Endodermal cell (in vitro differentiated cells): Measurements from ENCODE around the gene NDUFB11. TPM values are rescaled to one million over a fixed set of nuclear protein-coding genes. Genes with fewer than 3 reads are reported as not detected.

ENCODE experiments used
- DNase-seq: peaks from one replicate; pipeline ENCODE4 v3.0.0-alpha.2; 2017
- H3K27ac ChIP-seq: 2 replicates; pipeline ENCODE4 v1.5.1; 2013; ENCODE audit warnings: mild to moderate bottlenecking, low read depth, low read length, moderate library complexity
- H3K27me3 ChIP-seq: 2 replicates; pipeline ENCODE4 v1.6.1; 2013; ENCODE audit warnings: mild to moderate bottlenecking, low read length, moderate library complexity; ENCODE audit not compliant: insufficient read depth, control insufficient read depth, poor library complexity, severe bottlenecking
- H3K36me3 ChIP-seq: 2 replicates; pipeline ENCODE4 v1.7.0; 2013; ENCODE audit warnings: mild to moderate bottlenecking, low read length, moderate library complexity; ENCODE audit not compliant: control insufficient read depth, insufficient read depth
- H3K4me1 ChIP-seq: one replicate; pipeline ENCODE4 v1.7.0; 2013; ENCODE audit warnings: low read length; ENCODE audit not compliant: control insufficient read depth, insufficient read depth
- H3K4me3 ChIP-seq: 2 replicates; pipeline ENCODE4 v1.5.1; 2013; ENCODE audit warnings: mild to moderate bottlenecking, low read length, moderate library complexity
- H3K9ac ChIP-seq: 2 replicates; pipeline ENCODE4 v1.6.1; 2013; ENCODE audit warnings: mild to moderate bottlenecking, low read length, moderate library complexity; ENCODE audit not compliant: poor library complexity, severe bottlenecking; ENCODE audit errors: extremely low read depth
- H3K9me3 ChIP-seq: 2 replicates; pipeline ENCODE4 v1.6.1; 2013; ENCODE audit warnings: mild to moderate bottlenecking, low read length, moderate library complexity; ENCODE audit not compliant: control insufficient read depth
- H3K27ac Mint-ChIP-seq: 2 replicates; pipeline ENCODE4 v1.8.0; 2020; ENCODE audit warnings: mixed read lengths
- H3K27me3 Mint-ChIP-seq: 2 replicates; pipeline ENCODE4 v1.8.0; 2021; ENCODE audit warnings: mild to moderate bottlenecking, mixed read lengths; ENCODE audit not compliant: insufficient read depth
- H3K36me3 Mint-ChIP-seq: 2 replicates; pipeline ENCODE4 v1.8.0; 2020; ENCODE audit warnings: low read depth, mixed read lengths
- H3K4me1 Mint-ChIP-seq: 2 replicates; pipeline ENCODE4 v1.8.0; 2020; ENCODE audit warnings: mixed read lengths
- H3K4me3 Mint-ChIP-seq: 2 replicates; pipeline ENCODE4 v1.8.0; 2020; ENCODE audit warnings: mild to moderate bottlenecking, moderate library complexity, mixed read lengths
- H3K9me3 Mint-ChIP-seq: 2 replicates; pipeline ENCODE4 v1.8.0; 2020; ENCODE audit warnings: mild to moderate bottlenecking, mixed read lengths
- WGBS, 2 experiments: methylation state at CpG; one replicate each; pipeline versions ENCODE4 v1.1.5 to v1.1.7; 2013; ENCODE audit warnings: missing lambda C conversion rate in 2 of 2, mixed read lengths in 1 of 2; ENCODE audit not compliant: insufficient coverage in 1 of 2, insufficient read length in 1 of 2; 5-methylcytosine and 5-hydroxymethylcytosine counted together
- total RNA-seq, 2 donors: library from RNA; stranded (reverse); fragmentation: NEBNext Ultra II Directional in 1 of 2; extraction: Animal tissue kit (Norgen Biotek cat#: 25700) in 1 of 2; gene quantifications; 2 replicates in 1 of 2; 3 replicates in 1 of 2; pipeline ENCODE4 v1.2.1, GENCODE V29; 2021
- TF ChIP-seq, protein P1 (sequence below): fragments of 200-600 bp; sonication (generic); conservative IDR thresholded peaks from 2 replicates; pipeline ENCODE4 v1.5.0; 2021; ENCODE audit warnings: antibody characterized with exemption, mild to moderate bottlenecking

NDUFB11 gene
- total RNA-seq, 2 donors from 2014 or later = 86.1 to 108 TPM

DNA sequence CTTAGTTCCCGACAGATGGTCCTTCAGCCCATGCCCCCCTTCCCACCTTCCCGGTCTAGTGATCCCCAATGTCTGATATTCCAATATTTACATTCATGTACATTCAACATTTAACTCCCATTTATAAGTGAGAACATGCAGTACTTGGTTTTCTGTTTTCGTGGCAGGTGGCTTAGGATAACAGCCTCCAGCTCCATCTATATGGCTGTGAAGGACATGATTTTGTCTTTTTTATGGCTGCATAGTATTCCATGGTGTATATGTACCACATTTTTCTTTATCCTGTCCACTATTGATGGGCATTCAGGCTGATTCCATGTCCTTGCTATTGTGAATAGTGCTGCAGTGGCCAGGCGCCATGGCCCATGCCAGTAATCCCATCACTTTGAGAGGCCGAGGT lies 14.3 kb upstream of the NDUFB11 start:
- H3K27ac Mint-ChIP-seq = no peak overlapping the region
- peaks cover 60% of the 10 kb centered on the region for H3K9me3 Mint-ChIP-seq
- H3K4me3 Mint-ChIP-seq = no peak overlapping the region
- H3K4me1 Mint-ChIP-seq = no peaks in the 10 kb centered on the region
- no peaks in the 10 kb centered on the region for H3K27me3 Mint-ChIP-seq
- TF ChIP-seq, protein P1, sequence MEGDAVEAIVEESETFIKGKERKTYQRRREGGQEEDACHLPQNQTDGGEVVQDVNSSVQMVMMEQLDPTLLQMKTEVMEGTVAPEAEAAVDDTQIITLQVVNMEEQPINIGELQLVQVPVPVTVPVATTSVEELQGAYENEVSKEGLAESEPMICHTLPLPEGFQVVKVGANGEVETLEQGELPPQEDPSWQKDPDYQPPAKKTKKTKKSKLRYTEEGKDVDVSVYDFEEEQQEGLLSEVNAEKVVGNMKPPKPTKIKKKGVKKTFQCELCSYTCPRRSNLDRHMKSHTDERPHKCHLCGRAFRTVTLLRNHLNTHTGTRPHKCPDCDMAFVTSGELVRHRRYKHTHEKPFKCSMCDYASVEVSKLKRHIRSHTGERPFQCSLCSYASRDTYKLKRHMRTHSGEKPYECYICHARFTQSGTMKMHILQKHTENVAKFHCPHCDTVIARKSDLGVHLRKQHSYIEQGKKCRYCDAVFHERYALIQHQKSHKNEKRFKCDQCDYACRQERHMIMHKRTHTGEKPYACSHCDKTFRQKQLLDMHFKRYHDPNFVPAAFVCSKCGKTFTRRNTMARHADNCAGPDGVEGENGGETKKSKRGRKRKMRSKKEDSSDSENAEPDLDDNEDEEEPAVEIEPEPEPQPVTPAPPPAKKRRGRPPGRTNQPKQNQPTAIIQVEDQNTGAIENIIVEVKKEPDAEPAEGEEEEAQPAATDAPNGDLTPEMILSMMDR = no peak
- Histone ChIP-seq H3K27ac (no peak overlapping the region), H3K27me3 (no peaks in the 10 kb centered on the region), H3K36me3 (peaks cover 30% of the 10 kb centered on the region), H3K9ac (no peak overlapping the region), H3K9me3 (no peaks in the 10 kb centered on the region), H3K4me3 (no peak overlapping the region), H3K4me1 (no peaks in the 10 kb centered on the region)
- WGBS, 2 experiments = 80 to 98% methylated on average over 4 of the region's 5 CpGs
- peaks cover 47% of the 10 kb centered on the region for H3K36me3 Mint-ChIP-seq
- no peak for DNase-seq

DNA sequence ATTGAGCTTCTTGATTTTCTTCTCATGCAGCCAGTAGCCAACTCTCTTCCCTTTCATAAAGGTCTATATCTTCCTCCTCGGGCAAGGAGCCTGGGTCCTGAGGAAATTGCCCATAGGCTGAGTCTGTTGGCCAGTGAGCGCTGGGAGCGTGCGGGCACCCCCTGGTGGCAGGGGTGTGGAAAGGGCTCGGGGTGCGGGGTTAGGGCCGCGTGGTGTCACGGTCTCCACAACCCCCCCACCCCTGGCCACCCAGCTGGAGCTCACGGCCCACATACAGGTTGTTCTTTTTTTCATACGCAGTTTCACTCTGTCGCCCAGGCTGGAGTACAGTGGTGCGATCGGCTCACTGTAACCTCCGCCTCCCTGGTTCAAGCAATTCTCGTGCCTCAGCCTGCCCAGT lies 13.6 kb upstream of the NDUFB11 start:
- H3K27me3 Mint-ChIP-seq = no peaks in the 10 kb centered on the region
- H3K9me3 Mint-ChIP-seq = peaks cover 60% of the 10 kb centered on the region
- no peak overlapping the region for H3K27ac Mint-ChIP-seq
- Histone ChIP-seq H3K4me3 (no peak overlapping the region), H3K27ac (no peak overlapping the region), H3K27me3 (no peaks in the 10 kb centered on the region), H3K9me3 (no peaks in the 10 kb centered on the region), H3K36me3 (peaks cover 30% of the 10 kb centered on the region), H3K9ac (no peak overlapping the region), H3K4me1 (no peaks in the 10 kb centered on the region)
- H3K4me3 Mint-ChIP-seq = no peak overlapping the region
- peaks cover 49% of the 10 kb centered on the region for H3K36me3 Mint-ChIP-seq
- peak; percentile 56 for DNase-seq
- H3K4me1 Mint-ChIP-seq = no peaks in the 10 kb centered on the region
- WGBS, 2 experiments = 88 to 96% methylated on average over 4 to 15 of the region's 16 CpGs
- TF ChIP-seq, protein P1 = peak; percentile 45

DNA sequence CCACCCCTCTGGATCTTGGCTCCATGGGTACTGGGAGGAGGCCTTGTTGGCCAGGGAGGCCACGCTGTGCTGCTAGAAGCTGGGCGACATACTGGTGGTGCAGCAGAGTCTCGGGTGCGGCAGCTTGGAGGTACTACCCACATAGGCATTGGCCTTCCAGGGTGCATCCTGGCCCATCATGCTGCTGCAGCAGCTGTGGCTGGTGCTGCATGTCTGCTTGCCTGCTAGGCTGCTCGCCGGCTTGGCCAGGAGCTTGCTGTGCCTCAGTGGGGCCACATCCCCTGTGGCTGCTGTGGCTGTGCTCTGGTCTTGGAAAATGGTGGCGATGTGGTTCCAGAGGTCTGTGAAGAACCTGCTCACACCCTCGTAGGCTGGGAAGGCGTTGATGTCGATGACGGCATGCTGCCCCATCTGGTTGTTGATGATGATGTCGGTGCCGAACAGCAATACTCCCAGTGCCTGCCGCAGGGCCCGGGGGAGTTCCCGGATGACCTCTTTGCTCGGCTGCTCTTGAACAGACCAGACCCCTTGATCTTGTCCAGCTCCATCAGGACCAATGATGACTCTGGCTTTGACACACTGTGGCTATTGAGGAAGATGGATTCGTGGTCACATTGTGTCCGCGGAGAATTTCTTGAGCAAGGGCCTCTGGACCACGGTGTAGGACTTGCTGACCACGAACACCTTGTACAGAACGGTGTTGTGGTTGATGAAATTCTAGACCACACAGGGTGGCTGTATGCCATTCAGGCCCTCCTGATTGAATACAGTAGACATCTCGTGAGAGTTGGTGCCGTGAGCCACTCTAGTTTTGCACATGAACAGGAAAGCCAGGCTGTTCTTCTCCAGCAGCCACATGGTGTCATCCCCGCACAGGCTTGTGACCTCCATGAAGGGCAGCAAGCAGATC lies 12.4 kb upstream of the NDUFB11 start:
- Mint-ChIP-seq H3K27ac (no peak overlapping the region), H3K9me3 (peaks cover 56% of the 10 kb centered on the region), H3K4me3 (no peak overlapping the region), H3K36me3 (peaks cover 44% of the 10 kb centered on the region), H3K27me3 (no peaks in the 10 kb centered on the region), H3K4me1 (no peaks in the 10 kb centered on the region)
- Histone ChIP-seq H3K4me1 (no peaks in the 10 kb centered on the region), H3K36me3 (peaks cover 29% of the 10 kb centered on the region), H3K27me3 (no peaks in the 10 kb centered on the region), H3K27ac (no peak overlapping the region), H3K9me3 (no peaks in the 10 kb centered on the region), H3K4me3 (no peak overlapping the region), H3K9ac (no peak overlapping the region)
- TF ChIP-seq, protein P1 = no peak
- WGBS, 2 experiments = 95 to 100% methylated on average over 6 to 26 of the region's 26 CpGs
- DNase-seq = no peak
